NK-92 (cell line): ENCODE measurements around the gene UGT3A1.
"Not testable (repeated sequence)": the region's sequence is repeated elsewhere in the genome, so short reads cannot be mapped to it uniquely, and the experiment has no call there.

Experiments
- DNase-seq: peaks from one replicate; lab custom pipeline; 2025; ENCODE audit not compliant: unreplicated experiment; lab: John Stamatoyannopoulos, UW

UGT3A1 gene

GRCh38 chr5:35990941-35991611 lies at the start of gene UGT3A1:
Gene UGT3A1, minus strand, starts transcription at chr5:35991390. Its CDS starts 150 bp downstream, at chr5:35991240.
- no peak for DNase-seq

GRCh38 chr5:36035696-36036095 lies 44.5 kb upstream of the UGT3A1 start:
- DNase-seq: no peak

- DNase-seq: not testable (repeated sequence)
Observed at GRCh38 chr5:36034536-36035134, 43.4 kb upstream of the UGT3A1 start.

GRCh38 chr5:36033486-36033885 lies 42.3 kb upstream of the UGT3A1 start:
- DNase-seq: no peak

- no peak for DNase-seq
Observed at GRCh38 chr5:36033047-36033446, 41.9 kb upstream of the UGT3A1 start.

- DNase-seq: no peak
Observed at GRCh38 chr5:36031223-36031622, 40.0 kb upstream of the UGT3A1 start.

GRCh38 chr5:36029914-36030313 lies 38.7 kb upstream of the UGT3A1 start:
- DNase-seq: no peak

- DNase-seq: no peak
Observed at GRCh38 chr5:36028816-36029465, 37.8 kb upstream of the UGT3A1 start.

- DNase-seq: no peak
Observed at GRCh38 chr5:36027711-36028110, 36.5 kb upstream of the UGT3A1 start.

- DNase-seq: no peak
Observed at GRCh38 chr5:36026706-36027465, 35.7 kb upstream of the UGT3A1 start.

GRCh38 chr5:36022246-36022645 lies 31.1 kb upstream of the UGT3A1 start:
- DNase-seq: not testable (repeated sequence)

- not testable (repeated sequence) for DNase-seq
Observed at GRCh38 chr5:36019584-36019983, 28.4 kb upstream of the UGT3A1 start.

GRCh38 chr5:36017622-36018021 lies 26.4 kb upstream of the UGT3A1 start:
- DNase-seq: no peak

GRCh38 chr5:36017004-36017403 lies 25.8 kb upstream of the UGT3A1 start:
- DNase-seq: no peak

GRCh38 chr5:36013182-36013581 lies 22.0 kb upstream of the UGT3A1 start:
- DNase-seq: no peak

GRCh38 chr5:36009698-36010097 lies 18.5 kb upstream of the UGT3A1 start:
- DNase-seq: no peak

- no peak for DNase-seq
Observed at GRCh38 chr5:36007366-36007765, 16.2 kb upstream of the UGT3A1 start.

GRCh38 chr5:36006163-36006562 lies 15.0 kb upstream of the UGT3A1 start:
- no peak for DNase-seq

- no peak for DNase-seq
Observed at GRCh38 chr5:36001032-36001431, 9.8 kb upstream of the UGT3A1 start.

GRCh38 chr5:35999547-35999946 lies 8.4 kb upstream of the UGT3A1 start:
- no peak for DNase-seq

- DNase-seq: no peak
Observed at GRCh38 chr5:35996076-35996475, 4.9 kb upstream of the UGT3A1 start.

GRCh38 chr5:35990520-35990919 lies 670 bp downstream of the UGT3A1 start:
- no peak for DNase-seq
